Neuron (in vitro differentiated cells): Measurements from ENCODE around the gene HTT.
"Not testable (repeated sequence)": the region's sequence is repeated elsewhere in the genome, so short reads cannot be mapped to it uniquely, and the experiment has no call there.

Source experiments
- H2AFZ ChIP-seq: one replicate; pipeline ENCODE4 v1.6.1; 2013; ENCODE audit warnings: low read depth, mild to moderate bottlenecking, inconsistent platforms, low read length, moderate library complexity
- H3K27me3 ChIP-seq: one replicate; pipeline ENCODE4 v1.6.1; 2013; ENCODE audit warnings: low read length; ENCODE audit not compliant: insufficient read depth
- H3K36me3 ChIP-seq: one replicate; pipeline ENCODE4 v1.6.1; 2013; ENCODE audit warnings: low read length; ENCODE audit not compliant: insufficient read depth
- H3K4me1 ChIP-seq: one replicate; pipeline ENCODE4 v1.6.1; 2013; ENCODE audit warnings: low read length; ENCODE audit not compliant: insufficient read depth
- H3K4me3 ChIP-seq: 2 replicates; pipeline ENCODE4 v1.5.1; 2013; ENCODE audit warnings: mild to moderate bottlenecking, low read length, moderate library complexity
- H3K9me3 ChIP-seq: one replicate; pipeline ENCODE4 v1.6.1; 2013; ENCODE audit warnings: low read length

The HTT gene

GRCh38 chr4:3158841-3159240 lies 84.4 kb downstream of the HTT start:
- no peak overlapping the region for H2AFZ ChIP-seq
- H3K9me3 ChIP-seq: peaks cover 7% of the 10 kb centered on the region
- no peaks in the 10 kb centered on the region for H3K4me1 ChIP-seq
- H3K27me3 ChIP-seq: no peaks in the 10 kb centered on the region
- H3K4me3 ChIP-seq: no peak overlapping the region
- H3K36me3 ChIP-seq: peaks cover 56% of the 10 kb centered on the region

GRCh38 chr4:3160438-3160837 lies 86.0 kb downstream of the HTT start:
- H3K4me1 ChIP-seq: no peaks in the 10 kb centered on the region
- H3K36me3 ChIP-seq: peaks cover 48% of the 10 kb centered on the region
- H3K27me3 ChIP-seq: no peaks in the 10 kb centered on the region
- H2AFZ ChIP-seq: no peak overlapping the region
- peaks cover 7% of the 10 kb centered on the region for H3K9me3 ChIP-seq
- no peak overlapping the region for H3K4me3 ChIP-seq

- not testable (repeated sequence) for H2AFZ ChIP-seq, H3K4me1 ChIP-seq, H3K27me3 ChIP-seq, H3K9me3 ChIP-seq, H3K4me3 ChIP-seq
- peaks cover 45% of the 10 kb centered on the region for H3K36me3 ChIP-seq
Measured at GRCh38 chr4:3161044-3161443, 86.6 kb downstream of the HTT start.

- not testable (repeated sequence) for H3K27me3 ChIP-seq, H3K4me1 ChIP-seq, H3K4me3 ChIP-seq, H2AFZ ChIP-seq
- Histone ChIP-seq H3K9me3 (peaks cover 11% of the 10 kb centered on the region), H3K36me3 (peaks cover 16% of the 10 kb centered on the region)
Measured at GRCh38 chr4:3166434-3166833, 92.0 kb downstream of the HTT start.

- H3K9me3 ChIP-seq: peaks cover 11% of the 10 kb centered on the region
- H3K4me1 ChIP-seq: no peaks in the 10 kb centered on the region
- no peak overlapping the region for H2AFZ ChIP-seq
- H3K27me3 ChIP-seq: no peaks in the 10 kb centered on the region
- H3K36me3 ChIP-seq: peaks cover 29% of the 10 kb centered on the region
- no peak overlapping the region for H3K4me3 ChIP-seq
Measured at GRCh38 chr4:3168029-3168428, 93.5 kb downstream of the HTT start.

GRCh38 chr4:3174371-3175338 lies 100.2 kb downstream of the HTT start:
- no peak overlapping the region for H2AFZ ChIP-seq
- no peaks in the 10 kb centered on the region for H3K27me3 ChIP-seq
- no peak overlapping the region for H3K4me3 ChIP-seq
- H3K36me3 ChIP-seq: peaks cover 71% of the 10 kb centered on the region
- no peaks in the 10 kb centered on the region for H3K4me1 ChIP-seq
- H3K9me3 ChIP-seq: peaks cover under 1% of the 10 kb centered on the region

GRCh38 chr4:3176367-3177229 lies 102.1 kb downstream of the HTT start:
- Histone ChIP-seq H3K27me3 (no peaks in the 10 kb centered on the region), H2AFZ (no peak overlapping the region), H3K4me3 (no peak overlapping the region), H3K36me3 (peaks cover 67% of the 10 kb centered on the region), H3K9me3 (no peaks in the 10 kb centered on the region), H3K4me1 (no peaks in the 10 kb centered on the region)

- Histone ChIP-seq H3K9me3 (no peaks in the 10 kb centered on the region), H3K27me3 (no peaks in the 10 kb centered on the region), H3K4me3 (no peak overlapping the region), H3K4me1 (no peaks in the 10 kb centered on the region), H3K36me3 (peaks cover 67% of the 10 kb centered on the region), H2AFZ (no peak overlapping the region)
Measured at GRCh38 chr4:3177426-3177825, 102.9 kb downstream of the HTT start.

GRCh38 chr4:3177905-3178304 lies 103.4 kb downstream of the HTT start:
- Histone ChIP-seq H3K4me3 (no peak overlapping the region), H3K9me3 (no peaks in the 10 kb centered on the region), H3K36me3 (peaks cover 67% of the 10 kb centered on the region), H3K27me3 (no peaks in the 10 kb centered on the region), H3K4me1 (no peaks in the 10 kb centered on the region), H2AFZ (no peak overlapping the region)

GRCh38 chr4:3178351-3178750 lies 103.9 kb downstream of the HTT start:
- H3K27me3 ChIP-seq: no peaks in the 10 kb centered on the region
- no peak overlapping the region for H3K4me3 ChIP-seq
- H3K36me3 ChIP-seq: peaks cover 68% of the 10 kb centered on the region
- H2AFZ ChIP-seq: no peak overlapping the region
- H3K4me1 ChIP-seq: no peaks in the 10 kb centered on the region
- no peaks in the 10 kb centered on the region for H3K9me3 ChIP-seq

- Histone ChIP-seq H3K4me1 (no peaks in the 10 kb centered on the region), H3K36me3 (peaks cover 70% of the 10 kb centered on the region), H3K27me3 (no peaks in the 10 kb centered on the region), H3K9me3 (no peaks in the 10 kb centered on the region), H3K4me3 (no peak overlapping the region), H2AFZ (no peak overlapping the region)
Measured at GRCh38 chr4:3179126-3179706, 104.7 kb downstream of the HTT start.

GRCh38 chr4:3183008-3183407 lies 108.5 kb downstream of the HTT start:
- Histone ChIP-seq H3K4me3 (no peak overlapping the region), H3K4me1 (no peaks in the 10 kb centered on the region), H3K36me3 (peaks cover 74% of the 10 kb centered on the region), H3K27me3 (no peaks in the 10 kb centered on the region), H2AFZ (no peak overlapping the region), H3K9me3 (no peaks in the 10 kb centered on the region)

GRCh38 chr4:3184725-3185124 lies 110.2 kb downstream of the HTT start:
- Histone ChIP-seq H2AFZ (no peak overlapping the region), H3K4me3 (no peak overlapping the region), H3K4me1 (no peaks in the 10 kb centered on the region), H3K27me3 (no peaks in the 10 kb centered on the region), H3K9me3 (no peaks in the 10 kb centered on the region), H3K36me3 (peaks cover 76% of the 10 kb centered on the region)
